NB4 (cell line): ENCODE results near the gene GNPTAB.
"Not testable (repeated sequence)": the region's sequence is repeated elsewhere in the genome, so short reads cannot be mapped to it uniquely, and the experiment has no call there.

Experiments
- POLR2A ChIP-seq: IDR thresholded peaks from 2 replicates; pipeline ENCODE4 v1.6.1; 2011; ENCODE audit warnings: mild to moderate bottlenecking; ENCODE audit not compliant: insufficient read length; ENCODE audit errors: extremely low read depth
- TF ChIP-seq, protein P1 (sequence below): IDR thresholded peaks from one replicate; pipeline ENCODE4 v1.5.1; 2012; ENCODE audit warnings: low read depth, low read length
- TF ChIP-seq, protein P2 (sequence below): IDR thresholded peaks from 2 replicates; pipeline ENCODE4 v1.6.1; 2011; ENCODE audit warnings: low read depth, low read length

DNA sequence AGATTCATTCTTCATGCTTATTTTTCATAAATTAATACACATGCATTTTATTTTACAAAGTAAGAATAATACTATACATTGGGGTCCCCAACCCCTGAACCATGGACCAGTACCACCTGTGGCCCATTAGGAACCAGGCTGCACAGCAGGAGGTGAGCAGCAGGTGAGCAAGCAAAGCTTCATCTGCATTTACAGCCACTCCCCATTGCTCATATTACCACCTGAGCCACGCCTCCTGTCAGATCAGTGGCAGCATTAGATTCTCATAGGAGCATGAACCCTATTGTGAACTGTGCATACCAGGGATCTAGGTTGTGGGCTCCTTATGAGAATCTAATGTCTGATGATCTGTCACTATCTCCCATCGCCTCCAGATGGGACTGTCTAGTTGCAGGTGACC lies 30.9 kb upstream of the GNPTAB start:
- TF ChIP-seq, protein P1, sequence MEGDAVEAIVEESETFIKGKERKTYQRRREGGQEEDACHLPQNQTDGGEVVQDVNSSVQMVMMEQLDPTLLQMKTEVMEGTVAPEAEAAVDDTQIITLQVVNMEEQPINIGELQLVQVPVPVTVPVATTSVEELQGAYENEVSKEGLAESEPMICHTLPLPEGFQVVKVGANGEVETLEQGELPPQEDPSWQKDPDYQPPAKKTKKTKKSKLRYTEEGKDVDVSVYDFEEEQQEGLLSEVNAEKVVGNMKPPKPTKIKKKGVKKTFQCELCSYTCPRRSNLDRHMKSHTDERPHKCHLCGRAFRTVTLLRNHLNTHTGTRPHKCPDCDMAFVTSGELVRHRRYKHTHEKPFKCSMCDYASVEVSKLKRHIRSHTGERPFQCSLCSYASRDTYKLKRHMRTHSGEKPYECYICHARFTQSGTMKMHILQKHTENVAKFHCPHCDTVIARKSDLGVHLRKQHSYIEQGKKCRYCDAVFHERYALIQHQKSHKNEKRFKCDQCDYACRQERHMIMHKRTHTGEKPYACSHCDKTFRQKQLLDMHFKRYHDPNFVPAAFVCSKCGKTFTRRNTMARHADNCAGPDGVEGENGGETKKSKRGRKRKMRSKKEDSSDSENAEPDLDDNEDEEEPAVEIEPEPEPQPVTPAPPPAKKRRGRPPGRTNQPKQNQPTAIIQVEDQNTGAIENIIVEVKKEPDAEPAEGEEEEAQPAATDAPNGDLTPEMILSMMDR = not testable (repeated sequence)
- TF ChIP-seq, protein P2, sequence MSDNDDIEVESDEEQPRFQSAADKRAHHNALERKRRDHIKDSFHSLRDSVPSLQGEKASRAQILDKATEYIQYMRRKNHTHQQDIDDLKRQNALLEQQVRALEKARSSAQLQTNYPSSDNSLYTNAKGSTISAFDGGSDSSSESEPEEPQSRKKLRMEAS = not testable (repeated sequence)
- TF ChIP-seq POLR2A = not testable (repeated sequence)
